GM21447 (cell line): Measurements from ENCODE around the gene TXNL4A.

Experiments used
- ATAC-seq: cut with Tn5 transposase; IDR thresholded peaks from one replicate; pipeline ENCODE4 v1.9.1; 2021; ENCODE audit not compliant: unreplicated experiment

TXNL4A gene

GRCh38 chr18:79949697-79950487, 38.5 kb downstream of the TXNL4A start:
- ATAC-seq: no peak

DNA sequence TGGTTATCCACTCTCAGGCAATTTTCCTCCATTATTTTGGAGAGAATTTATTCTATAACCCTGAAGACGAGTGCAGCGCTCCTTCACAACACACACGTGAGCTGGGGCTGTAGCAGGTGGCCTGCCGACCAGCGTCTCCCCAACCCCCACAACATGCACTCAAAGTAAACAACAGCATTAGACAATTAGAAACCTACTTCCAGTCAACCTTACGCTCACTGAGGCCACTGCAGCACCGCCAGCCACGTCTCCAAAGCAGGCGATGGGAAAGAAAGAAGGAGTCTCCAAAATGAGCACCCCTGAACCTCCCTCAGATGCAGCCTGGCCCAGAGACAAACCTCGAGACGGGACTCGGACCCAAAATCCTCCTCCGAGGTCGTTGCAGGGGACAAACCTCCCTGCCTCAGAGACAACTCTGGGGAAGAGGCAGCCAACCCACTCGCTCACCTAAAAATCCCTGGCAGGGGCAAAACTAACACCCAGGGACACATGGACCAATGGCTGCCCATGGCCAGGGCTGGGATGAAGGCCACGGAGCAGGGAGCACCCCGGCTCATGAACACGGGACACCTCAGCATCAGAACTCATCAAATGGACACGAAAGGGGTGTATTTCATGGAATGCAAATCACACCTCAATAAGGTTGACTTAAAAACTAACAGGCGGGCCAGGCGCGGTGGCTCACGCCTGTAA, 39.5 kb downstream of the TXNL4A start:
- ATAC-seq: no peak

DNA sequence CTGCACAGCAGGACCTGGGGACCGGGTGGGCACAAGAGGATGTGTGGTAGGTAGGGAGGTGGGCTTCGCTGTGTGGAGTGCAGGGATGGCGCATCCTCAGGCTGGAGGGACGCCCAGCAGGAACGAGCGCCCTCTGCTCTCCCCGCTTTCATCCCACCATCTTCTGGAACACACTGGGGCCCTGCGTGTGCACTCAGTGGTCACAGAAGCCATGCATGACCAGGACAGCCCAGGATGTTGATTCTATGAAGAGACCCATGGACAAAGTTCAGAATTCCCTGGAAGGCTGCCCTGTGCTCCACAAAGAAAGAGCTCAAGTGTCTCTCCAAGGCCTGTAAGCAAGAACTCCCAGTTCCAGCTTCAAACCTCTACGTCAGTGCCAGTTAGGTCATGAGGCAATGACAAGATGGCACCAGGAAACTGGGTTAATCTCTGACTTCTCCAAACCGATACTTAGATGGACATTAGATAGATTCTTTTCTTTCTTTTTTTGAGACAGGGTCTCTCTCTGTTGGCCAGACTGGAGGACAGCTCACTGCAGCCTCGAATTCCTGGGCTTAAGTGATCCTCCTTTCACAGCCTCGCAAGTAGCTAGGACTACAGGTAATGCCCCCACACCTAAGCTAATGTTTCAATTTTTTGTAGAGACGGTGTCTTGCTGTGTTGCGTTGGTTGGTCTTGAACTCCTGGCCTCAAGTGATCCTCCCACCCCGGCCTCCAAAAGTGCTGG, 40.3 kb downstream of the TXNL4A start:
- no peak for ATAC-seq

DNA sequence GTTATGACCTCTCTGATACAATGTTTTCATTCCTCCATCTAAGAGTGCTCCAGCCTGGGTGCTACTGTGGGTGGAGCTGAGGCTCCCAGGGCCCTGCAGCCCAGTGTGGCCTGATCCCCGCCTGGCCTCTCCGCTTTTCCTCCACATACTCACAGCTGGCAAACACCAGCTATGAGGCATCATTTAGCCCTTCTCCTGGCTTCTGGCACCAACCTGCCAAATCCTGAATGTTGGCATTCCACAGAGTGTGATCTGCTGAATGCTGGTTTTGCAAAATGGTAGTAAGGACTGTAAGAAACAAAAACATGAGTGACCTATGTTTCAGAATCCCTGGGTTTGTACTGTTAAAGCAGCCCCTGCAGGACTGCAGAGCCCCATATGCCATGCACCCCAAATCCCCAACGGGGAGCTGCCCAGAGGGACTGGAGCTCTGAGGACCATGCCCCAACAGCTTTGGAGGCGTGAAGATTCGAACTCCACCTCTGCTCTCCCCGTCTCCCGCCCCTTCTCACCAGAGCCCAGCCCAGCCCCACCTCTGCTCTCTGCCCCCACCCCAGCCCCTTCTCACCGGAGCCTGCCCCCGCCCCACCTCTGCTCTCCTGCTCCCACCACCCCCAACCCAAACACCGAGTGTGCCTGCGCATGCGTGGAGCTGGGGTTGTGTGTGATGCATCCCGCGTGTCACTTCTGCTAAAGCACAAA, 41.2 kb downstream of the TXNL4A start:
- ATAC-seq: no peak

DNA sequence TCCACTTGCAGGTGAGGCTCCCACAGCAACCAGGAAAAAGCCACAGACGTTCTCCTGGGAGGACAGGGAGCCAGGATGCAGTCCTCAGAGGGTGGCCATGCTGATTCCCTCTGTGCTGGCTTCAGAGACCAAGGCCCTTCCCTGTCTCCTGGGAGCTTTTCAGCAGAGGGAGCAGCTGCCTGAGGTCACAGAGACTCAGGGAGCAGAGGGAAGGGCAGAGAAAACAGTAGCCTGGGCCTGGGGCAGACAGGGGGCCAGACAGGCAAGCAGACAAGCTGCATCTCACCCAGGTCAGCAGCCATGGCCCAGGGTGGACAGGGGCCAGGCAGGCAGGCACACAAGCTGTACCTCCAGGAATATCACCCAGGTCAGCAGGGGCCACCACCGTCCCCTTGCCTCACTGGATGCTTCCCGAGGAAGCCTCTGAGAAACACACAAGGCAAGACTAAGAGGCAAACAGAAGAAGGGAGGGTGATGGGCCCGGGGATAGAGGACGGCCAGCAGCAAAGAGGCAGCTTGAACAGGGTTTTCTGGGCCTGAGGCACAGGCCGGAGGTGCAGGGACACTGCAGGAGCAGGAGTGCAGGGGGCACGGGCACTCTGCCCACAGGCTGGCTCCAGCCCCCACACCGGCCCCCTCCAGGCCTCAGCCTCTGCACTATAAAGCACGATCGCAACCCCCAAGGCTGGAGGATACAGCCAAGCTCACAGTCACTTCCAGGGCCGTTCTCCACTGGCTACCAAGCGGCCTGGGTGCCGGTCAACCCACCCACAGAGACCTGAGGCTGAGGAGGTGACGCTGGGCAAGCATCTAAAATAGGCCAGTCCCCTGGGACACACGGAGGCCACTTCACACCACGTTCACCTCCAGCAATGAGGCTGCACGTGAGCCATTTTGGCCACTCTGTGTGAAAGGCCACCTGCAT, 43.0 kb downstream of the TXNL4A start:
- no peak for ATAC-seq

DNA sequence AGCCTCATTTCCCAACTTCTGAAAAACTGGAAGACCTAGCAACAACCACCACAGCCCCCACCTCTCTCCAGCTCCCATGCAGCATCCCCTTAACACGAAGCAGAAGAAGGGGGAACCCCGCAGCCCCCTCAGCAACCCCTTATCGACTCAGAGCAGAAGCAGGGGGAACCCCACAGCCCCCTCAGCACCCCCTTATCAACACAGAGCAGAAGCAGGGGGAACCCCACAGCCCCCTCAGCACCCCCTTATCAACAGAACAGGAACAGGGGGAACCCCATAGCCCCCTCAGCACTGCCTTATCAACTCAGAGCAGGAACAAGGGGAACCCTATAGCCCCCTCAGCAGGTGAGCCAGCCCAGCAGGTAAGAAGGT, 43.6 kb downstream of the TXNL4A start:
- no peak for ATAC-seq

DNA sequence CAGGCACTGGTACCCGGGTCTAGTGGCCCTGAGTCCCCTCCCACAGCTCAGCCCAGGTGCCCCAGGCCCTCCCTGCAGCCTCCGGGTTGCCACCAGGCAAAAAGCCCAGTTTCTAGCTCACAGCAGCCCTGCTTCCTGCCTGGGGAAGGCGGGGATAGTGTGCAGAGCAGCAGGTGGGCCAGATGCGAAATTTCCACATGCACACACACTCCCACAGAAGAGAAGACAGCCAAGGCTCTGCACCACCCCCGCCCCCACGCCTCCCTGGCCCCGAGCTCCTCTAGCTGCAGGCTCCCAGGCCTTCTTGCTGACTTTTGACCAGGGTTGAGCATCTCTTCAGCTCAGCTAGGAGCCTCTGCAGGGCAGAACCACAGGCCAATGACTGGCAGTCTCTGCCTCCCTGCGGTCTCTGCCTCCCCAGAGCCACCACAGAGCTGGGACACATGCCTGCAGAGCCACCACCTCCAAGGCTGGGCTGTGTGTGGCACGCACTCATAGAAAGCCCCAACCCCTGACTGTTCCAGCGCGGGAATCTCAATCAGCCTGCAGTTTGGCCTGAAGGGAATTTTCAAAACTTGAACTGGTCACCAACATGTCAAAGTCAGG, 44.1 kb downstream of the TXNL4A start:
- no peak for ATAC-seq

GRCh38 chr18:79943608-79944125, 44.7 kb downstream of the TXNL4A start:
- no peak for ATAC-seq

DNA sequence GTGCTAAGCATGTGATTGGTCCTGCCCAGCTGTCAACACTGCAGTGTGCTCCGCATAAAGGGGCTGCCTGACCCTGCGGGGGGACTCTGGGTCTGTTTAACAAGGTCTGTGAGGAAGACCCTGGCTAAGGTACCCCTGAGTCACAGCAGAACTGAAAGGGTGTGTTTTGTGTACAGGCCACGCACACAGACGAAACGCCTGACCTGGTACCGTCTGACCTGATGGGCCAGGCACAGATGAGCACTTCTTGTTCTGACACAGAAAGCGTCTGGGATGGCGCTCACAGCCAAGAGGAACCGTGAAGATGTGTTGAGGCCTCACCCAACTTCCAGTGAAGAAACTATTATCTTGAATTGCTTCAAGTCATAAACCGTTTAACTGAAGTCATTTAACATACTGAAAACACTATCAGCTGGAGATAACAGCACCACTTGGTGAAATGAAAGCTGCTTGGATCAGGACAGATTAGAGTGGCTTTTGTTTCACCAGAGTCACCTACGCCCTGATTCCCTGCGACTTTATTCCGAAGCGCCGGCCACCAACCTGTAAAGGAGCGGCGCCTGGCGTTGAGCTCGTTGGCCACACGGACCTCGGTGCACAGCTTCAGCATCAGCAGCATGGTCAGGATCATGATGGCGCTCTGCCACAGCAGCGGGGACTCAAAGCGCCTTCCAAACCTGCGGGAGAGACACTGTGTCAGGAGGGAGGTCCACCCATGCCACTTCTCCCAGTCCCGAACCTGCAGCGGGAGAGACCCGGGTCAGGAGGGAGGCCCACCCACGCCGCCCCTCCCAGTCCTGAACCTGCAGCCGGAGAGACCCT, 45.4 kb downstream of the TXNL4A start:
- ATAC-seq: no peak

DNA sequence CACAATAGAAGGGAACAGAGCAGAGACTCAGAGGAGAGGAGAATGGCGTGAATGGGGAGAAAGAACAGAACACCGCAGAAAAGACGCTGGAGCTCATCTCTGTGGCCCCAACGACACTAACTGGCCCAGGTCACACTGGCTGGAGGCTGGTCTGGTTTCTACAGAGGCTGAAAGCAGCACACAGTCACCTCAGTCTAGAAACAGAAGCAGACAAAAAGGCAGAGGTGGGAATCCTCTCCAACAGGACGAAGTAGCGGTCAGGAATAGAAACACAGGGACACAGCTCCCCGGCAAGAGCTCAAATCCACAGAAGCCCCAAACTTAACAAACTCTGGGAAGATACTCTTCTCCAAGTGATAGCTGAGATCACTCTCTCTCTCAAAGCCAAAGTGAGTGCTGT, 46.2 kb downstream of the TXNL4A start:
- no peak for ATAC-seq

DNA sequence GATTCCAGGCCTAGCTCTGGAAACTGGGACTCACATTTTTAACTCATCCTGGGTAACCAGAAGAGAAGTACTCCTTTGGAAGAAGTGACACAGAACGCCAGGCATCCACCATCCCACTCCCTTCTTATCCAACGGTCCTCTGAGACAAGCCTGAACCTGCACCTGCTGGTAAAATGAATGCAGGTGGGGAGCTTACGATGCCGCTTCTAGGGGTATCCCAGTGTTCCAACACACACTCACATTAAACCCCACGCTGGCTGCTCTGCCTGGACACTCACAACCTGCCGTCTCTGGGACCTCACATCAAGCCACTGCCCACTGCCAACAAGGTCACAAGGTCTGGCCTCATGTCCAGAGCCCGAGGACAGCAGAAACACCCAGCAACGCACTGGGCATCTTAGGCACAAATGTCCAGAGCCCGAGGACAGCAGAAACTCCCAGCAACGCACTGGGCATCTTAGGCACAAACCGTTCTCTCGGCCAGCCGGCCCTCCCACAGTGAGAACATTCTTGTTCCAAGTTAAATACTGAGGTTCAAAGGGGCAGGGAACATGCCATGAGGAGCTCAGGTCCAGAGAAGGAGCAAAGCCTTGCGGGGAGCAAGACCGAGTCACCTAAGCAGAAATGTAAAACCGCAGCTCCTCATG, 46.8 kb downstream of the TXNL4A start:
- no peak for ATAC-seq

GRCh38 chr18:79940814-79941472, 47.4 kb downstream of the TXNL4A start:
- no peak for ATAC-seq

DNA sequence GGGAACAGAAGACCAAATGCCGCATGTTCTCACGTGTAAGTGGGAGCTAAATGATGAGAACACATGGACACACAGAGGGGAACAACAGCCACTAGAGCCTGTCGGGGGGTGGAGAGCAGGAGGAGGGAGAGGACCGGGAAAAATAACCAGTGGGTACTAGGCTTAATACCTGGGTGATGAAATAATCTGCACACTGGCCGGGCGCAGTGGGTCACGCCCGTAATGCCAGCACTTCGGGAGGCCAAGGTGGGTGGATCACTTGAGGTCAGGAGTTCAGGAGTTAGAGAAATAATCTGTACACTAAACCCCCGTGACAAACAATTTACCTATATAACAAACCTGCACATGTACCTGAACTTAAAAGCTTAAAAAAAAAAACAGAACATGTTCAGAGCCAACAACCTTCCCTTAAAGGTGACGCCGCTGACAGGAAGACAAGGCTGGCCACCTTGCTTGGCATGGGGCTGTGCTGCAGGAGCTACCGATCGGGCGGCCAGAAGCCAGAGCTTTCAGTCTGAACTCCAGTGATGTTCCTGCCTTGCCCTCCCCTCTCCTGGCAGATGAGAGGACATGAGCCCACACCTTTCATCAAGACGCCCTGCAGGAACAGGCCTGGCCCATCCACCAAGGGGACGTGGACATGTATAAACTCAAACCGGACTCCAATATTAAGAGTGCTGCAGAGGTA, 48.1 kb downstream of the TXNL4A start:
- no peak for ATAC-seq

DNA sequence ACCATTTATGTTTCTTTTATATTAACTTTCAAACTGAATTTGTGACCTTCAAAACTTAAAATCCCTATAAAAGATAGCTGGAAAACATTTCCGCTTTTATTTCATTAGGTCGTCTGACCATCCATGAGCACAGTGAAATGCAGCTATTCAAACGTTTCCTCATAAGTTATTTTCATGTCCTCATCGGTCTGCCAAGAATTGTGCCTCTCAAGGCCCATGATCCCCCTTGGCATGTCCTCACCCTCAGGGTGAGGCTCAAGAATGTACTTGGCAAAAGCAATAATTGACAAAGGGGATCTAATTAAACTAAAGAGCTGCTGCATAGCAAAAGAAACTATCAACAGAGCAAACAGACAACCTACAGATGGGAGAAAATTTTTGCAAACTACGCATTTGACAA, 49.3 kb downstream of the TXNL4A start:
- no peak for ATAC-seq

DNA sequence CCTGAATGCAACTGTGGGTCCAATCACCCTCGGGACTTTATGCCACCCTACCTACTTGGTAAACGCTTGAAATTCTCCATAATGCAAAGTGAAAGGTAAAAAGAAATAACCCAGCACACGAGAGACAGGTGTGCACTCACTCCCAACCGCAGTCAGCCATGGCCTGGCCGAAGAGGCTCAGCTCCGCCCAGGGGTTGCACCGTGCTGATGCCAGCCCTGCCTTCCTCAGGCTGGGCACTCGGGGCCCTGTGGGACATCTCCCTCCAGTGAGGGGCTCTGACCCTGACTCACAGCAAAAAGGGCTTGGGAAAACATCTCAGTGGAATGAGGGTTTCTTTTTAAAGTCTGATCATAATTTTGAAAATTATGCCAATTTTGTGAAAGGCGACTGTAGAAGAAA, 50.2 kb downstream of the TXNL4A start:
- ATAC-seq: no peak

DNA sequence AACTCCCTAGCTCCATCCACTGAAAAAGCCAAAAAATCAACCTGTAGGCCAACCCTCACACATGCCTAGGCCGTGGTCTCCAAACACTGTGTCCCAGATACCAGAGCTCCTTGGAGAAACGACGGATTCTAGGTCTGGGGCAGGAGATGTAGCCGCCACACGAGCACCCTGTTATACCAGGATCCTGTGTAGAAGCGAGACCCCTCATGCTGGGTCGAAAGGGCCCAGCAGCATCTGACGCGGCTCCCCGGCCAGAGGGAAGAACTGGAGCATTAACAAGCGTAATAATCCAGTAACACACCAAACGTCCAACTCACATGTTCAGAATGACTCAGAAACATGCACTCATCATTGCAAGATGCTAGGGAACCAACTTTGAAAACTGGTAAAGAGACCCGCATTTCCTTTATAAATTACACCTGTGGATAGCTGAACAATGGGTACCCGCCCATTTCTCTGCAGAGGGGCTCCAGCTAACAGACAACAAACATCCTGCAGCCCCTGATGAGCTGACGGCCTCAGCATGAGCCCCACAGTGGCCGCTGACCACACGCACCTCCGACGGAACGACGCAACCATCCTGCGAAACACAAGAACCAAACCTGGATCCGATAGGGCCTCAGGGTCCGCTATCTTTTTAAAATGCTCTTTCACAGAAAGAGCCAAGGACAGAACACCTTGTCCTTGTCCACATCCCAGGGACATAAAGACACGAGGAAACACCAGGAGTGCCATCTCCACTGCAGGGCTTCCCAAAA, 51.1 kb downstream of the TXNL4A start:
- ATAC-seq: no peak

GRCh38 chr18:79936641-79937040, 51.7 kb downstream of the TXNL4A start:
- ATAC-seq: no peak
